Activated T-helper 1 cell treated with anti-CD3 and anti-CD28 coated beads, Interleukin-12 subunit alpha, Interleukin-12 subunit beta, Interleukin-2, Interleukin-4 antibody, amounts not matched to agents 30 ng/mL and 10 ng/mL and 1 ng/mL, durations not matched to agents 14 hours and 24 hours and 36 hours (primary cell): ENCODE results near the gene SIRPA. TPM values are rescaled to one million over a fixed set of nuclear protein-coding genes. Genes with fewer than 3 reads are reported as not detected.
"Not testable (repeated sequence)": the region's sequence is repeated elsewhere in the genome, so short reads cannot be mapped to it uniquely, and the experiment has no call there.

ENCODE experiments used
- DNase-seq: peaks from one replicate; pipeline ENCODE4 v3.0.0; 2021; ENCODE audit warnings: low spot score
- H3K27ac Mint-ChIP-seq: one replicate; pipeline ENCODE4 v1.8.0; 2021; ENCODE audit warnings: mild to moderate bottlenecking, mixed read lengths
- H3K27me3 Mint-ChIP-seq: one replicate; pipeline ENCODE4 v1.8.0; 2022; ENCODE audit warnings: mild to moderate bottlenecking, moderate library complexity, mixed read lengths; ENCODE audit not compliant: insufficient read depth
- H3K36me3 Mint-ChIP-seq: one replicate; pipeline ENCODE4 v1.8.0; 2021; ENCODE audit warnings: low read depth, mixed read lengths
- H3K4me1 Mint-ChIP-seq: one replicate; pipeline ENCODE4 v1.8.0; 2021; ENCODE audit warnings: low read depth, mixed read lengths
- H3K4me3 Mint-ChIP-seq: one replicate; pipeline ENCODE4 v1.8.0; 2021; ENCODE audit warnings: mild to moderate bottlenecking, moderate library complexity, mixed read lengths
- H3K9me3 Mint-ChIP-seq: one replicate; pipeline ENCODE4 v1.8.0; 2021; ENCODE audit warnings: mixed read lengths
- intact Hi-C: fragments of 100-400 bp; cut with micrococcal nuclease; formaldehyde crosslinking; loops from one replicate; pipeline ENCODE4 v1.15.1; 2024
- total RNA-seq: library from RNA; stranded (reverse); gene quantifications from 2 replicates; pipeline ENCODE4 v1.2.3, GENCODE V29; 2022

Gene SIRPA
- total RNA-seq, 1 donor from 2014 or later = not detected

- no peak for DNase-seq
- intact Hi-C loops = no loop called here
- H3K4me3 Mint-ChIP-seq = no peak overlapping the region
- no peaks in the 10 kb centered on the region for H3K9me3 Mint-ChIP-seq
- H3K4me1 Mint-ChIP-seq = no peaks in the 10 kb centered on the region
- peaks cover 2% of the 10 kb centered on the region for H3K27me3 Mint-ChIP-seq
- H3K36me3 Mint-ChIP-seq = no peaks in the 10 kb centered on the region
- no peak overlapping the region for H3K27ac Mint-ChIP-seq
These were observed 12.4 kb downstream of the SIRPA start for GRCh38 chr20:1907586-1907985.

- H3K27ac Mint-ChIP-seq = no peak overlapping the region
- peaks cover 2% of the 10 kb centered on the region for H3K27me3 Mint-ChIP-seq
- H3K4me1 Mint-ChIP-seq = no peaks in the 10 kb centered on the region
- no peaks in the 10 kb centered on the region for H3K36me3 Mint-ChIP-seq
- no peak overlapping the region for H3K4me3 Mint-ChIP-seq
- intact Hi-C loops = no loop called here
- no peak for DNase-seq
- no peaks in the 10 kb centered on the region for H3K9me3 Mint-ChIP-seq
These were observed 13.0 kb downstream of the SIRPA start for GRCh38 chr20:1908191-1908590.

GRCh38 chr20:1909097-1909496, 13.9 kb downstream of the SIRPA start:
- H3K4me1 Mint-ChIP-seq = no peaks in the 10 kb centered on the region
- no peaks in the 10 kb centered on the region for H3K36me3 Mint-ChIP-seq
- intact Hi-C loops = no loop called here
- no peak for DNase-seq
- H3K9me3 Mint-ChIP-seq = no peaks in the 10 kb centered on the region
- no peak overlapping the region for H3K27ac Mint-ChIP-seq
- H3K4me3 Mint-ChIP-seq = no peak overlapping the region
- H3K27me3 Mint-ChIP-seq = peaks cover 2% of the 10 kb centered on the region

- Mint-ChIP-seq H3K27ac (no peak overlapping the region), H3K27me3 (no peaks in the 10 kb centered on the region), H3K36me3 (no peaks in the 10 kb centered on the region), H3K9me3 (no peaks in the 10 kb centered on the region), H3K4me1 (no peaks in the 10 kb centered on the region), H3K4me3 (no peak overlapping the region)
- intact Hi-C loops = no loop called here
- no peak for DNase-seq
These were observed 16.3 kb downstream of the SIRPA start for GRCh38 chr20:1911536-1911935.

GRCh38 chr20:1912053-1912452, 16.8 kb downstream of the SIRPA start:
- Mint-ChIP-seq H3K9me3 (no peaks in the 10 kb centered on the region), H3K4me3 (no peak overlapping the region), H3K36me3 (no peaks in the 10 kb centered on the region), H3K27me3 (no peaks in the 10 kb centered on the region), H3K4me1 (no peaks in the 10 kb centered on the region), H3K27ac (no peak overlapping the region)
- intact Hi-C loops = no loop called here
- DNase-seq = no peak

GRCh38 chr20:1912646-1913045, 17.4 kb downstream of the SIRPA start:
- Mint-ChIP-seq H3K9me3 (no peaks in the 10 kb centered on the region), H3K27me3 (no peaks in the 10 kb centered on the region), H3K4me1 (no peaks in the 10 kb centered on the region), H3K27ac (no peak overlapping the region), H3K36me3 (no peaks in the 10 kb centered on the region), H3K4me3 (no peak overlapping the region)
- DNase-seq = no peak
- intact Hi-C loops = no loop called here

GRCh38 chr20:1915233-1915632, 20.0 kb downstream of the SIRPA start:
- intact Hi-C loops, H3K4me3 Mint-ChIP-seq, H3K4me1 Mint-ChIP-seq, DNase-seq, H3K27me3 Mint-ChIP-seq, H3K36me3 Mint-ChIP-seq, H3K9me3 Mint-ChIP-seq, H3K27ac Mint-ChIP-seq: not testable (repeated sequence)

GRCh38 chr20:1915725-1916124, 20.5 kb downstream of the SIRPA start:
- intact Hi-C loops = no loop called here
- no peak for DNase-seq
- Mint-ChIP-seq H3K27me3 (no peaks in the 10 kb centered on the region), H3K27ac (no peak overlapping the region), H3K4me3 (no peak overlapping the region), H3K36me3 (no peaks in the 10 kb centered on the region), H3K9me3 (no peaks in the 10 kb centered on the region), H3K4me1 (no peaks in the 10 kb centered on the region)

GRCh38 chr20:1917786-1918185, 22.6 kb downstream of the SIRPA start:
- DNase-seq = no peak
- Mint-ChIP-seq H3K27me3 (no peaks in the 10 kb centered on the region), H3K27ac (no peak overlapping the region), H3K4me3 (no peak overlapping the region), H3K36me3 (no peaks in the 10 kb centered on the region), H3K9me3 (no peaks in the 10 kb centered on the region), H3K4me1 (no peaks in the 10 kb centered on the region)
- intact Hi-C loops = no loop called here

- Mint-ChIP-seq H3K27ac (no peak overlapping the region), H3K4me3 (no peak overlapping the region), H3K36me3 (no peaks in the 10 kb centered on the region), H3K9me3 (no peaks in the 10 kb centered on the region), H3K4me1 (no peaks in the 10 kb centered on the region), H3K27me3 (no peaks in the 10 kb centered on the region)
- intact Hi-C loops = no loop called here
- no peak for DNase-seq
These were observed 23.4 kb downstream of the SIRPA start for GRCh38 chr20:1918491-1919165.

GRCh38 chr20:1920252-1920651, 25.0 kb downstream of the SIRPA start:
- no peak for DNase-seq
- Mint-ChIP-seq H3K27ac (no peak overlapping the region), H3K4me3 (no peak overlapping the region), H3K9me3 (no peaks in the 10 kb centered on the region), H3K4me1 (no peaks in the 10 kb centered on the region), H3K27me3 (no peaks in the 10 kb centered on the region), H3K36me3 (no peaks in the 10 kb centered on the region)
- intact Hi-C loops = no loop called here

GRCh38 chr20:1920826-1921225, 25.6 kb downstream of the SIRPA start:
- Mint-ChIP-seq H3K27me3 (no peaks in the 10 kb centered on the region), H3K4me1 (no peaks in the 10 kb centered on the region), H3K36me3 (no peaks in the 10 kb centered on the region), H3K9me3 (no peaks in the 10 kb centered on the region), H3K4me3 (no peak overlapping the region), H3K27ac (no peak overlapping the region)
- no peak for DNase-seq
- intact Hi-C loops = no loop called here

GRCh38 chr20:1921985-1922384, 26.8 kb downstream of the SIRPA start:
- H3K36me3 Mint-ChIP-seq, H3K27me3 Mint-ChIP-seq, H3K4me3 Mint-ChIP-seq, H3K9me3 Mint-ChIP-seq, H3K27ac Mint-ChIP-seq, DNase-seq, intact Hi-C loops, H3K4me1 Mint-ChIP-seq: not testable (repeated sequence)

- Mint-ChIP-seq H3K27me3 (no peaks in the 10 kb centered on the region), H3K9me3 (no peaks in the 10 kb centered on the region), H3K27ac (no peak overlapping the region), H3K4me1 (no peaks in the 10 kb centered on the region), H3K36me3 (no peaks in the 10 kb centered on the region), H3K4me3 (no peak overlapping the region)
- DNase-seq = no peak
- intact Hi-C loops = no loop called here
These were observed 27.6 kb downstream of the SIRPA start for GRCh38 chr20:1922786-1923185.
